Stimulated activated CD8-positive, alpha-beta memory T cell treated with anti-CD3 and anti-CD28 coated beads, Interleukin-2, amount 100 ng/mL, for 48 hours (primary cell): ENCODE results near the gene AQP12A.
"Not testable (repeated sequence)": the region's sequence is repeated elsewhere in the genome, so short reads cannot be mapped to it uniquely, and the experiment has no call there.

ENCODE experiments used
- DNase-seq, 2 donors: peaks; one replicate each; pipeline ENCODE4 v3.0.0-alpha.2; 2020; ENCODE audit warnings: low read depth in 2 of 2

The AQP12A gene

DNA sequence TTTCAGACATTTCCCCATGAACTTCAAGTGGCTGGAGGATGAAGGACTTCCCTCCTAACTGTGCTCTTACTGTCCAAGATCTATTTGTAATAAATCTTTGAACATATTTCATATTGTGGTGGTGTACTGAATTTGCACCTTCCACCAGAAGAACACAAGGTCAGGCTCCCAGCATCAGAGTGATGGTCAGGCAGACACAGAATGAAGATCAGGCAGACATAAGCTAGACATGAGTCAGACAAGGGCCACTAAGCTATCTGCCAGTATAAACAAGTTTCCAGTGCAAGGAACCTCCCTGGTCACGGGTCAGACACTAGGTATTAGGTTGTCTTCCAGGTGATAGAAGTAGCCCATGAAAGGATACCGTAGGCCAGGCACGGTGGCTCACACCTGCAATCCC lies 29.0 kb upstream of the AQP12A start:
- no peak for DNase-seq

DNA sequence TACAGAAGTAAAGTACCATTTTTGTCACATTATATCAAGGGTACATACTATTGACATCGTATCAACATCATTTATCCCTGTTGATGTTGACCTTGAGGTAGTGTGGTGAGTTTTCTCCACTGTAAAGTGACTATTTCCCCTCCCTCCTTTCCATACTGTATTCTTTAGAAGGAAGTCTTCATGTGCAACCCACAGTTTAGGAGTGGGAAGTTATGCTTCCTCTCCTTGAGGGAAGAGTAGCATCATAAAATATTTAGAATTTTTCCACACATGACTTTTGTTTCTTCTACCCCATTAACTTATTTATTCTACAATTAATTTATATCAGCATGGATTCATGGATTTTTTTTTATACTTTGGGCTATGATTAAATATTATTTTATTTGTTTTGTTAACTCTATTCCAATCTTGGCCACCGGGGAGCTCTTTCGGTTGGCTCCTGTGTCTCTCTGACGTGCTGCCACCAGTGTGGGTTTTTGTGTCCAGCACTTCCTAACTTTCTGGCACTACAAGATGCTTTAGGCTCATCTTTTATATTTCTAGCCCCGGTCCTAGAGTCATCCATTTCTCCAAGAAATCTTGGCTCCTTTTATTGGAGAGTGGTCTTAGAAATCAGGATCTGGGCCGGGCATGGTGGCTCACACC lies 28.0 kb upstream of the AQP12A start:
- DNase-seq, result no peak

DNA sequence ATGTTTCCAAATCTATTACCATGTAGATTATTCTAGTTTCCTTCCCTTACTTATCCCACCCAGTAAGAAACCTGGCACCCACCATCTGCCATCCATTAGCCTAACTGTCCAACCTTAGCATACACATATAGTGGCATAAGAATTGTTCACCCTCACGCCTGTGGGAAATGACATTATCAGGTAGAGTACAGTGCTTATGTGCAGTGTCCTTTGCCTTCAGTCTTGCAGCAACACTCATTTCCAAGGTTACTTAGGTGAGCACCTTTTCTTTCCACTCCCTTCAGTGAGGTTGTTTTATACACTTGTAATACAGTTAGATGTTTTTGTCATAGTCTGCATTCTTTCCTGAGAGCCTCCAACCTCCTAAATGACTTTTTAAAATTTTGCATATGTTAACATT lies 27.0 kb upstream of the AQP12A start:
- DNase-seq, result no peak

DNA sequence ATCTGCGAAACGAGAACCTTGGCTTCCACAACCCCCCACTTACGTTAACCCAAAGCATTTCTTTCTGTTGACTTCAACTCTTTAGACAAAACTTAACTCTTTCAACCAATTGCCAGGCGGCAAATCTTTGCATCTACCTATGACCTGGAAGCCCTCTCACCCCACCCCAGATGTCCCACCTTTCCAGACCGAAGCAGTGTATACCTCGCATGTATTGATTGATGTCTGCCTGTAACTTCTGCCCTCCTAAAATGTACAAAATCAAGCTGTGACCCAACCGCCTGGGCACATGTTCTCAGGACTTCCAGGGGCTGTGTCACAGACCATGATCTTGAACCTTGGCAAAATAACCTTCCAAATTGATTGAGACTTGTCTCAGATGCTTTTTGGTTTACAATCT lies 21.3 kb upstream of the AQP12A start:
- DNase-seq, result no peak

DNA sequence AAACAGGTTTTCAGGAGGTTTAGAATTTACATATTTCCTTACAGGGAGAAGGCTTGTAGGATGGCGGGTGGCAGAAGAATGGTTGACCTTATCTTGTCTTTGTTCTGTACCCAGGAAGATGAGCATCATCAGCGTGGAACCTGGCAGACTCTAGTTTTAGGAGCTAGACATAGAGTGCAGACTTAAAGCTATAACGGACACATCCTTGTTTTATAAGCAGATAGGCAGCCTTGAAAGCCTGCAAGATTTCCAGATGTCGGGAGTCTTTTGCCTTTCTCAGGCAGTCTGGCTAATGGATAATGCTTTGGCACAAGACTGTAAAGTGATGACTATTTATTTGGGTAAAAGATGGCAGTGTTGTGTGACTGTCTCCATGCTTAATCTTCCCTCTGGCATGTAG lies 20.7 kb upstream of the AQP12A start:
- no peak for DNase-seq

DNA sequence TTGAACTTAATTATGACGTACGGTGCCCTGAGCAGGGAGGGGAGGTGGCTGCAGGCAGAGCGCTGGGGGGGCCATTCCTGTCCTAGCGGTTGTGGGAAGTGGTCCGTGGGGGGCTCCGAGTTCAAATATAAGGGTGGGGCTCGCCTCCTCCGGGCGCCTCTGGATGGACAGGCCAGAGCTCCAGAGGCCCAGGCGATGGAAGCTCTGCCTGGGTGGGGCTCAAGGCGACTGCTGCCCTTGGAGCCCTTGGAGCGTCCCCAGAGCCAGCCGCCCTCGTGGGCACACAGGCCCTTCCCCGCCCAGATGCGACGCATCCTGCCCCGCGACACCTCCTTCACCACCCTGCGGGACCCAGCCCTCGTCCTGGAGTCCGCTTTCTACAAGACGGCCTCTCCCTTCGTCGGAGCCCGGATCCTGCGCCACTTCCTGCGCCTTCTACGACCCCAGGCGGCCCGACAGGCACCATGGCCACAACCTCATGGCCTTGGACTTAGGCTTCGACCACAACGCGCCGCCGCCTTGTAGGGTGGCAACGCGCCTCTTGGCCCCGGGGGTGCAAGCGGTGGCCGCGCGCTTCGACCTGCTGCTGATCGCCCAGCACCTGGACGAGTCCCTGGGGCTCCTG lies 19.5 kb upstream of the AQP12A start:
- DNase-seq, result no peak

DNA sequence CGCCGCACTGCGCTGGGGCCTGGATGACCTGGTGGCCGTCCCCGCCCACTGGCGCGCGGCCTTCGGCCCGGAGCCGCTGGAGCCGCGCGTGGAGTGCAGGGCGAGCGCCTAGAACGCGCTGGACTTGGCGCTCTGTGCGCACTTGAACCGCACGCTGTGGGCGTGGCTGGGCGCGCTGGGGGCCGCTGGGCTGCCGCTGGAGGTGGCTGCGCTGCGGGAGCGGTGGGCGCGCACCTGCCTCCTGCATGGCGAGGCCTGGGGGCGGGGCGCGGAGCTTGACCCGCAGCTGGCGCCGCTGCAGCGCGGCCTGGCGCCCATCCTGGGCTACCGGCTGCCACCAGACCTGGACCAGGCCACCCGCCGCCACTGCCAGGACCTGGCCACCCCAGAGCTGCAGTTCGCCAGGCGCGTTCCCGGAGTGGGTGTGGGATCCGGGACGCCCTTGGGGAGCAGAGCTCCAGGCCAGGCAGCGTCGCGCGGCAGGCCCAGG lies 18.9 kb upstream of the AQP12A start:
- no peak for DNase-seq

DNA sequence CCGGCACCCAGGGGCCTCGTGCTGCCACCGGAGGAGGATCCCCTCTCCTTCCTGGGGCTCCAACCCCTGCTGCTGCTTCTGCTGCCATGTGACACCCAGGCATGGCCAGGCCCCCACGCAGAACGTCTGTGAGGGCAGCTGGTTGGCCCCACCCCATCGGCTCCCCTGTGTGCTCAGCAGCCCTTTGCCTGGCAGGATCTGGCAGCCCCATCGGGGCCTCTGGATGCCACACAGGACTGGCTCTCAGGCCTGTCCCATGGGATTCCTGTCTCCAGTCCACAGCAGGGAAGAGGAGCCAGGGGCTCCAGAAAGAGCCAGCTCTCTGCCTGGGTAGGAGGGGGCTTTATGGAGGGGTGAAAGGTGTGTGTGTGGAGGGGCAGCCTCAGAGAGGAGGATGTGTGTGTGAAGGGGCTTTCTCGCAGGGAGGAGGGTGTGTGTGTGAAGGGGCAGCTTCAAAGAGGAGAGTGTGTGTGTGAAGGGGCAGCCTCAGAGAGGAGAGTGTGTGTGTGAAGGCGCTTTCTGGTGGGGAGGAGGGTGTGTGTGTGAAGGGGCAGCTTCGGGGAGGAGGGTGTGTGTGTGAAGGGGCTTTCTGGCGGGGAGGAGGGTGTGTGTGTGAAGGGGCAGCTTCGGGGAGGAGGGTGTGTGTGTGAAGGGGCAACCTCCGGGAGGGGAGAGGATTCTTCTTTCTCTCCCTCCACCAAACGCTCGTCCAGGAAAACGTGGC lies 17.0 kb upstream of the AQP12A start:
- not testable (repeated sequence) for DNase-seq

DNA sequence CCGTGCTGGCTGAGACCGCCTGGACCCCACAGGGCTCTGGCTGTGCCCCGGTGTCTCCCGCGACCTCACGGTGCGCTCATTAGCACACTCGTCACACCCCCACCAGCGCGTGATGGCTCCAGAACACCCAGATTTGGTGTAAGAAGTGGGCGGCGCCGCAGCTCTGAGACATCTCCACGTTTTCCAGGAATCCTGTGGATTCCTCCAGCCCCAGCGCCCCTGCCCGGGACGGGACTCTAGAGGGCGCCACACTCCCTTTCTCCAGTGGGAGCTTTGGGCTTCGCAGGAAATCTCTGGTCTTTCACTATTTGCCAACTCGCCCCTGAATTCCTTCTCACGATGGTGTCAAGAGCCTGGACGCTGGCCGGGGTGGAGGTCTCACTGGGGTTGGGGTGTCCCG lies 16.3 kb upstream of the AQP12A start:
- DNase-seq, result not testable (repeated sequence)

DNA sequence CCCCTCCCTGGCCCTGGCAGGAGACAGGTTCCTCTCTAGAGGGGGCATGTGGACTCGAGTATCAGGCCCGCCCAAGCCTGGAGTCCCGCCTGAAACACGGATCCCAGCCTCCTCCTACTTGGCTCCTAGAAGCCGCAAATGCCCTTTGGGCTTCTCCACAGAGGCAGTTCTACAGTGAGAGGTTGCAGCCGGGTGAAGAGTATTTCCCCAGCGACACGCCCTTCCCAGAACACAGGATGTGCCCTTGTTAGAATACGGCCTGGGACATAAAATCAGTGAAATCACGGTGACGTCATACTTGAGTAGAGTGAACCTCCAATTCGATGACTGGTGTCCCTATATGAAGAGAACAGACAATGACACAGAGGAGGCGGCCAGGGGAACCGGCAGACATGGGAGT lies 13.6 kb upstream of the AQP12A start:
- not testable (repeated sequence) for DNase-seq

DNA sequence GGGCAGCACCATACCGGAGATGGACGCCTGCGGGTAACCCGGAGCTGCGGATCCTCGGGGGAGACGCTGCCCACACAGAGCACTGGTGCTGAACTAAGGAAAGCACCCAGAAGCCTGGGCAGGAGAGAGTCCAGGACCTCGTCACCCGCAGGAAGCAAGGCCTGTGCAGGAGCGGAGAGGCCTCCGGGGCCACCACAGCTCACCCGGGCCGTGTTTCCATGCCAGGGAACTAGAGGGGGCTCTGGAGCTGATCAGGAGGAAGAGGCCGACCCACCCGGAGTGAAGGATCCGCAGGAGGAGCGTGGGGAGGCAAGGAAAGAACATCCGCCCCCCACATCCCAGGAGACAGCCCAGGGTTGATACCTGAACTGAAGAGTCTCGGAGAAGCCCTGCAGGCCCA lies 12.8 kb upstream of the AQP12A start:
- DNase-seq, result not testable (repeated sequence)

DNA sequence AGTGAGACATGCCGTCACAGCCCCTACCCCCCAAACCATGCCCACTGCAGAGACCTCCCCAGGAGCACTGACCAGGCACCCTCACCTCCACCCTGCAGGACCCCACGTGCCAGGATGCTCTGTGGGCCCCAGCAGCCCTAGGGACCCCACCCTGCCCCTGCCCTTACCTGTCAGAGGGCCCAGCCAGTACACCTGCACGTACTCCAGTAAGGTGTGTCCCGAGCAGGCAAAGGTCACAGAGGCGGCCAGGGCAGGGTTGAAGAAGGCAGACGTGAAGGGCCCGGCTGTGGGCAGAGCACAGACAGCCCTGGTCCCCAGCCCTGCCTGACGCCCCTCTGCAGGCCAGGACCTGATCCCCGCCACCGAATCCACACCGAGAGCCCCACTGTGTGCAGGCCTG lies 11.5 kb upstream of the AQP12A start:
- DNase-seq, result not testable (repeated sequence)

DNA sequence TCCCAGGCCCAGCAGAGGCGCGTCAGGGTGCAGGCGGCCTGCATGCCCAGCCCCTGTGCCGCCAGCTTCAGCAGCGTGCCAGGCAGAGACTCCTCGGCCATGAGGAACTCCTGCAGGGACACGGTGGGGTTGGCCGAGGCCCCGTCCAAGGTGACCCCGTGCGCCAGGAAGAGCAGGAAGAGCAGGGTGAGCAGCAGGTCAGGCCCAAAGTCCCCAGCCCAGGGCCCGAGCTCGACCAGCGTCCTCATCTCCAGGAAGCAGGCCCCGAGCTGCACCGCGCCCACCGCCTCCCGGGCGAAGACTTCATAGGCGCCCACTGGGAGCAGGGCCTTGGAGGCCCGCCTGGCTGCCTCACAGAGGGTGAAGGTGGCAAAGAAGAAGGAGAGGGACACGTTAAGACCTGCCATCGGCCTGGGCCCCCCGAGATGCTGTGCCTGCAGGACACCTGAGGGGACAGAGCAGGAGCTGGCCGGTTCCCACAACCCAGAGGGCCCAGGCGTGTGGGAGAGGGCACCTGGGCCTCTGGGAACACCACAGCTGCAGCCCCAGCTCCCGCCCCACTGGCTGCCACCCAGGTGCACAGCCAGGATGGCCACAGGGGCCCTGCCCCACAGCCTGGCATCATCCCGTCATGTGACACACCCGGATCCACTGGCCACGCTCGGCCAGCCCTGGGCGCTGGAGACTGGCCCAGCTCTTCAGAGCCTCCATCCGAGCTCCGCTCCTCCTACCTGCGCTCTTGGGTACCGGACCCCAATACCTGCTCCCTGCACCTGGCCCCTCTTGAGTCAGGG lies 9.0 kb upstream of the AQP12A start, which contains the start of gene AQP12B:
Gene AQP12B, minus strand, starts transcription at position 455 of the 794 bp plus-strand sequence. Its CDS starts 48 bp downstream, at position 407.
- DNase-seq, result not testable (repeated sequence)

DNA sequence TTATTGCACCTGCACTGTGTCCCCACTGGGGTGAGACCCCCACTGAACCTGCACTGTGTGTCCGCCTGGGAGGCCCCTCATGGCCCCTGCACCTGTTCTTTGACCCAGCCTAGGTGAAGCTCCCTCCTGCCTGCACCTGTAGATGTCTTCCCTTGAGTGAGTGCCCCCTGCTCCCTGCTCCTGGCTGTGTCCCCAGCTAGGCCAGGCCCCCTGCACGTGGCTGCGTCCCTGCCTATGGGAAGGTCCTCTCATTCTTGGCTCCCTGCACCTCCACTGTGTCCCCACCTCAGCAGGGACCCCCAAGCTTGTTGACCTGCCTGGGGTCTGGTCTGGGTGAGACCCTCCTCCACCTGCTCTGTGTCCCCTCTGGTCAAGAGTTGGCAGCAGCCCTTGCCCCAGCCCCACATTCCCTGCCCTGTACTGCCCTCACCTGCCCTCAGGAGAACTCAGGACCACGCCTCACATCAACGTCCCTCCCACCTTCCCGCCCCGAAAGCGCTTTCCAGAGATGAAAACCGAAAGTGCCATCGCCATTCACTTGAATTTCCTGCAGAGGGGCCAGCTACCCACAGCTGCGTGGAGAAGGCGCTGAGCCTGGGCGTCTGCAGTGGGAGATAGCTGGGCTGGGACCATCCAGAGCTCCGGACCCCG lies 8.2 kb upstream of the AQP12A start:
- DNase-seq, result not testable (repeated sequence)

DNA sequence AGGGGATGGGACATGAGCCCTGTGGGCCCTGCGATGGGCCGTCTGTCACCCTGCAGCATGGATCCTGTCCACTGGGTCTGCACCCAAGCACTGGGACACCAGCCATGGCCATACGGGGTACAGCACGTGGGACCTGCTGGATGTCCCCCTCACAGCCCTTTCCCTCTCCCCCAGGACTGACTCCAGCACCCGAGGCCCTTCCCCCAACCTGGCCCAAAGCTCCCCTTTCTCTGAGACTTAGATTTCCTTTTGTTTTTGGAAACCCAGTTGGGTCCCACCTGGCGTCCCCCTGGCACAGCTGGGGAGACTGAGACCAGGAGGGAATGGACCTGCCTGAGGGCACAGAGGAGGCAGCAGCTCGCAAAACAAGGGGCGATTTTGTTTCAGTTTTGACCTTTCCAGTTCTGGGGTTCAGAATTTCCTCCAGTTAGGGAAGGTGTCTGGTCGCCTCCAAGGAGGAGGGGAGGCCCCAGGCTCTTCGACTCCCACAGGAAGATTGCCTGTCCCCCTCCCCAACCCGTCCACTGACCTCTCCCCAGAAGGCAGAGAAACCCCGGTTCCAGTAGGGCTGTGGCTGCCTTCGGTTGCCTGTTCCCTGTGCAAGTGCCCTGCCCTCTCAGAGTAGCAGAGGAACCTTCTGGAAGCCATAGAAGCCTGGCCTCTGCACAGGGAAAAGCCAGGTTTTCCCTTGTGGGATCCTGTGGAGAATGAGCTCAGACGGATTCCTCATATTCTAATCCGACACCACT lies 7.5 kb upstream of the AQP12A start:
- not testable (repeated sequence) for DNase-seq

DNA sequence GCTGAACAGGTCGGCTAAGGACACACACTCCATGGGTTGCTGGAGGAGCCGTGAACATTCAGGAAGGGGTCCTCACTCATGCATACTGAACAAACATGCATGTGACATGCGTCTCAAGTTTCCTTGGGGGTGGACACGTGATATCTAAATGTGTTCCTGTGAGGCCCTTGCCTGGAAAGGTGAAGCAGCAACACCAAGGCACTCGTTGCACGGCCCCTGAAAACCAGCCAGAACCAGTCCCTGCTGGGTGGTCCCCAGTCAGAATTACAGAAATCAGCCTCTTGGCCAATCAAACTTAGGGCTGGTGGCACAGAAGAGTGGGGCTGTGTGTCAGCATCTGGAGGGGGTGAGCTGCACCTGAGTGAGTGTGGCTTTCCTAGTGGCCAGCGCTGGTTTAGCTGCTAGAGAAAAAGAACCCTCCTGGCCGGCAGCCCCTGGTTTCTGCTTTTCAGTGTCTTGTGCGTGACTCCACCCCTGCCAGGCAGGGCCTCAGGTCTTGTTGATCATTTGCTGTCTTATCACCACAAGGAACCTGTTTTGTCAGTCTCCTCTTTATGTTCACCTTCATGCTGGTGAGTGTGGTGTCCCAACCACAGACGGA lies 5.8 kb upstream of the AQP12A start:
- DNase-seq, result no peak

DNA sequence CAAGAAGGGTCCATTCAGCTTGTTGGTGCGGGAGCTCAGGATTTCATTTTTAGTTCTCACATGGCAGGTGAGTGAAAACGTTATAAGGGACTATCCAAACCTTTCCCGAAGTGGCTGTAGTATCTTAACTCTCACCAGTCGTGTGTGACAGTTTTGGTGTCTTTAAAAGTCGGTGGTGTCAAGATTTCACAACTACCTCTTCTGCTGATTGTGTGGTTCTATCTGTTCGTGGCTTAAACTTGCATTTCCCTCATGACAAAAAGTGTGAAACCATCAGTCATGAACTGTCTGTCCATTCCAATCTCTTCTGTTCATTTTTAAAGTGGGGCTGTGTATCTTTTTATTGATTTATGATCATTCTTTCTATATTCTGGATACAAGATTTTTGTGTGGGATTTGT lies 5.2 kb upstream of the AQP12A start:
- no peak for DNase-seq

DNA sequence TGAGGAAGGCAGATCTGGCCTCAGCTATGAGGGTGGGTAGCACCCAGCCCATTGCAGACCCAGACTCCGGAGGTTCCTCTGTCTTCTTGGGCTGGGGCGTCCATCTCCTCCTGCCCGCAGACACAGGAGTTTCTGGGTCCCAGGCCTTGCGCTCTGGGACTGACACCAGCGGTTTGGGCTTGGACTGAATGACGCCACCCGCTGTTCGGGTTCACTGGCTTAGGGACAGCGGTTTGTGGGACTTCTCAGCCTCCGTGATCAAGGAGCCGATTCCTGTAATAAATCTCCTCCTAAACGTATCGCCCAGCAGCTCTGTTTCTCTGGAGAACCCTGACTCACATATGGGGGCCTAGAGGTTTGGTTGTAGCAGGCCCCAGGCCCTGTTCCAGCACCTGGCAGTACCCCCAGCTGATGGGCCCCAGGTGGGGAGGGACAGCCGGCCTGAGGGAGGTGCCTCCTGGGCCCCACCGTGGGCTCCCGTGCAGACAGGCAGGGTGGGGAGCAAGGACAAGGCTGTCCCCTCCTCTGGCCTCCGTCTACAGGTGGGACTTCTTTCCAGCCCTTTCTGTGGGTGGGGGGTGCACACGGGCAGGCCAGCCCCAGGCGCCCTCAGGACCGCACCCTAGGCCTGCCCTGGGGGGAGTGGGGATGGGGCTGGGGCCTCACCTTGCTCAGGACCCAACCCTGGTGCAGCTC lies 4.5 kb upstream of the AQP12A start:
- no peak for DNase-seq

DNA sequence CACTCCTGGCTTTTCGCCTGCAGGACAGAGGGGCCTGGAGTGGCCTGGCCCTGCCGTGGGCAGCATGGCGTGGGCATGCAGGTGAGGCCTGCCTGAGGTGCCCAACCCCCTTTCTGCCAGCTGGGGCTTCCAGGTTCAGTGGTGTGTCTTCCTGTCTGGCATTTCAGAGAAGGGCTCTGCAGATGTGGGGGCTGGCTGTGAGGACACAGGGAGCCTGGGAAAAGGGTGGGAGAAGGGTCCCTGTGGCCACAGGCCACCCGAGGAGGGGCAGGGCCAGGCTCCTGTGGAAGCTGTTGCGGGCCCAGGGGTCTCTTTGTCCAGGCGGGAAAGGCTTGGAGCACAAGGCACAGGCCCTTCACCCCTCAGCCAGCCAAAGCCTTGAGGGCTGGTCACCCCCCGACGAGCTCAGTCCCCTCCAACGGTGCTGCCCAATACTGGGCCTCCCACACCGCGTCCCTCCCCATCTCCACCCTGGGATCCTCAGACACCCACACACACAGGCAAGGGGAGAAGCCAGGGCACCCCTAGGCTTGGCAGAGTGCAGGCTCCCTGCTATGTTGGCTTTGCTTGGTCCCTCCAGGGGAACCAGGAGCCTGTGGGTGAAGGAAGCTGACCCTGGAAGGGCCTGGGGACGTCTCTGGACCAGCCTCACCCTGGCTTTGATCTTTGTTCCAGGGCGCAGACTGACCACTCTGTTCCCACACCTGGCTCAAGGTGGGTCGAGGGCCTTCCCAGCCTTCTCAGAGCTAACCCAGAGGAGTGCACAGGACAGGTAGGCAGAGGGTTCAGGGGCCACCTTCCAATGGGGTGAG lies 3.7 kb upstream of the AQP12A start:
- DNase-seq, result no peak
